Left ventricle myocardium superior (tissue), 1 donor: Measurements from ENCODE around the gene HOXC12. TPM values are rescaled to one million over a fixed set of nuclear protein-coding genes. Genes with fewer than 3 reads are reported as not detected.

Source experiments
- ATAC-seq: fragments of 200-7000 bp; cut with Tn5 transposase; one replicate; pipeline ENCODE4 v1.9.1; 2020; ENCODE audit warnings: mild to moderate bottlenecking, moderate library complexity
- DNase-seq: peaks from one replicate; pipeline ENCODE4 v3.0.0-alpha.2; 2020
- intact Hi-C: fragments of 100-400 bp; cut with micrococcal nuclease; formaldehyde crosslinking; loops from one replicate; pipeline ENCODE4 v1.11.0; 2022
- total RNA-seq: library from RNA; stranded (reverse); fragmentation: NEBNext Ultra II Directional; extraction: Animal tissue kit (Norgen Biotek cat#: 25700); gene quantifications from one replicate; pipeline ENCODE4 v1.2.1, GENCODE V29; 2021
- donor health status: DM: no; HTN: yes; CAD: no; lungs with severe emphysema.

Gene HOXC12
- total RNA-seq, 1 donor from 2014 or later: not detected

GRCh38 chr12:53968214-53969127, 13.8 kb downstream of the HOXC12 start:
- no peak for DNase-seq
- intact Hi-C loops: no loop called here
- ATAC-seq: no peak

- ATAC-seq: no peak
- intact Hi-C loops: no loop called here
- DNase-seq: no peak
Observed at GRCh38 chr12:53969588-53970259, 15.0 kb downstream of the HOXC12 start.

- intact Hi-C loops: no loop called here
- no peak for DNase-seq
- ATAC-seq: no peak
Observed at GRCh38 chr12:53970451-53970850, 15.7 kb downstream of the HOXC12 start.

- intact Hi-C loops: no loop called here
- DNase-seq (no peak), ATAC-seq (no peak)
Observed at GRCh38 chr12:53971129-53971528, 16.4 kb downstream of the HOXC12 start.

- no peak for DNase-seq
- ATAC-seq: no peak
- intact Hi-C loops: no loop called here
Observed at GRCh38 chr12:53971686-53972085, 17.0 kb downstream of the HOXC12 start.

GRCh38 chr12:53972152-53972702, 17.5 kb downstream of the HOXC12 start:
- no peak for DNase-seq
- intact Hi-C loops: no loop called here
- no peak for ATAC-seq

- no peak for ATAC-seq
- intact Hi-C loops: no loop called here
- no peak for DNase-seq
Observed at GRCh38 chr12:53972722-53973235, 18.1 kb downstream of the HOXC12 start, which contains the start of gene HOXC11. Gene HOXC11, plus strand, starts transcription at chr12:53973126. Its CDS starts 116 bp downstream, at chr12:53973242.

GRCh38 chr12:53973236-53974042, 18.7 kb downstream of the HOXC12 start:
- ATAC-seq: no peak
- intact Hi-C loops: no loop called here
- DNase-seq: no peak

GRCh38 chr12:53974084-53975063, 19.7 kb downstream of the HOXC12 start, which contains the start of gene HOTAIR:
Gene HOTAIR, minus strand, starts transcription at chr12:53974954.
- intact Hi-C loops: no loop called here
- ATAC-seq: no peak
- no peak for DNase-seq

GRCh38 chr12:53975064-53975471, 20.4 kb downstream of the HOXC12 start:
- ATAC-seq (no peak), DNase-seq (no peak)
- intact Hi-C loops: no loop called here

- DNase-seq (no peak), ATAC-seq (no peak)
- intact Hi-C loops: no loop called here
Observed at GRCh38 chr12:53975479-53976152, 20.9 kb downstream of the HOXC12 start.

- intact Hi-C loops: no loop called here
- DNase-seq: no peak
Observed at GRCh38 chr12:53976172-53976822, 21.6 kb downstream of the HOXC12 start.

GRCh38 chr12:53976823-53977595, 22.3 kb downstream of the HOXC12 start:
- intact Hi-C loops: no loop called here
- no peak for ATAC-seq
- DNase-seq: no peak

More at GRCh38 chr12:53976172-53976822, 21.6 kb downstream of the HOXC12 start:
- no peak for ATAC-seq

GRCh38 chr12:53977596-53978445, 23.1 kb downstream of the HOXC12 start:
- intact Hi-C loops: no loop called here
- ATAC-seq: no peak
- DNase-seq: no peak
